Measurements from ENCODE around the gene IER2. TPM values are rescaled to one million over a fixed set of nuclear protein-coding genes. Genes with fewer than 3 reads are reported as not detected.

Gene IER2
- total and polyA plus RNA-seq, 2 of the 8 experiments (the other 6 are each of a cell fraction or from before 2014, with no cell fraction given) = 84.5 to 138 TPM

GRCh38 chr19:13117772-13118423 lies 32.3 kb upstream of the IER2 start, which contains the start of gene NACC1 (continued):
- TF ChIP-seq RAD21 (IDR thresholded peaks at IDR 0.05 in 1 of 2, conservative IDR thresholded peaks at IDR 0.05 in 1 of 2; ENCODE audit: low read depth in 2 of 2, low read length in 2 of 2) (no peak), POLR2A (IDR thresholded peaks at IDR 0.05; ENCODE audit: control extremely low read depth in 1 of 2, low read depth in 2 of 2, low read length in 2 of 2) (no peak; a peak in 1 of 3 replicates), HDAC2 (IDR thresholded peaks at IDR 0.05; ENCODE audit: borderline replicate concordance in 1 of 2, low read depth in 2 of 2, low read length in 2 of 2) (no peak), SIN3A (conservative IDR thresholded peaks at IDR 0.05 in 1 of 2, IDR thresholded peaks at IDR 0.05 in 1 of 2; ENCODE audit: low read depth in 1 of 2, low read length in 2 of 2) (peak in 1 of 2 experiments; percentile 50; a peak in 1 of 4 replicates), BCL11A (IDR thresholded peaks at IDR 0.05; ENCODE audit: low read depth in 2 of 2, low read length in 2 of 2) (no peak), KDM5A (IDR thresholded peaks at IDR 0.05; ENCODE audit: low read length) (no peak), SIRT6 (IDR thresholded peaks at IDR 0.05; ENCODE audit: low read length) (no peak), EP300 (IDR thresholded peaks at IDR 0.05; ENCODE audit: borderline replicate concordance in 1 of 2, low read depth in 2 of 2, low read length in 2 of 2) (peak in 1 of 2 experiments; percentile 13; a peak in 1 of 3 replicates), KDM4A (IDR thresholded peaks at IDR 0.05; ENCODE audit: low read depth, low read length, severe bottlenecking) (no peak), KDM1A (IDR thresholded peaks at IDR 0.05; ENCODE audit: borderline replicate concordance, low read length) (peak; percentile 69; the same call in 1 of the 2 replicates), CTBP2 (IDR thresholded peaks at IDR 0.05; ENCODE audit: borderline replicate concordance, insufficient read depth, insufficient read length, low read length) (no peak), MAX (IDR thresholded peaks at IDR 0.05) (no peak; the same call in 1 of the 2 replicates), JUN (IDR thresholded peaks at IDR 0.05; ENCODE audit: low read depth, low read length) (no peak), PHF8 (conservative IDR thresholded peaks at IDR 0.05; ENCODE audit: low read depth, low read length) (no peak), ATF3 (IDR thresholded peaks at IDR 0.05; ENCODE audit: insufficient read depth, low read depth, low read length) (no peak), CTCF (IDR thresholded peaks at IDR 0.05; ENCODE audit: control extremely low read depth in 1 of 3, insufficient read depth in 1 of 3, low read depth in 1 of 3, low read length in 3 of 3) (no peak), TBP (IDR thresholded peaks at IDR 0.05; ENCODE audit: low read depth, low read length) (peak; percentile 11; the same call in 1 of the 2 replicates), YY1 (IDR thresholded peaks at IDR 0.05; ENCODE audit: low read depth, low read length) (peak; percentile 90; the same call in 1 of the 2 replicates), RXRA (IDR thresholded peaks at IDR 0.05; ENCODE audit: insufficient read depth, low read depth, low read length) (no peak)

Measured in H1 (cell line).